RKO (cell line): ENCODE data around the gene GGT1.
"Not testable (repeated sequence)": the region's sequence is repeated elsewhere in the genome, so short reads cannot be mapped to it uniquely, and the experiment has no call there.

Source experiments
- DNase-seq: peaks from one replicate; pipeline ENCODE4 v3.0.0-alpha.2; 2016; ENCODE audit warnings: low spot score

The GGT1 gene

DNA sequence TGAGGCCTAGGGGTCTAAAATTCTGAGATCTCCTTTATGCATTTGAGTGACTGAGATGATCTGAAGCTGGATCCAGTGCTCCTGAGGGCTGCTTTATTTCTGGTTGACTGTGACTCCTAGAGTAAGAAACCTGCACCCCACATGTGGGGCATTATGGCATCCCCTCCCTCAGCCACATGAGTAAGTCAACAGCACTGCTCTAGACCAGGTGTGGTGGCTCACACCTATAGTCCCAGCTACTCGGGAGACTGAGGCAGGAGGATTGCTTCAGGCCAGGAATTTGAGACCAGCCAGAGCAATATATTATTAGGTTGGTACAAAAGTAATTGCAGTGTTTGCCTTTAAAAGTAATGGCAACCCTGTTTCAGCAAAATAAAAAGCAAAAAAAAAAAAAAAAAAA lies 39.3 kb downstream of the GGT1 start:
- DNase-seq = not testable (repeated sequence)

DNA sequence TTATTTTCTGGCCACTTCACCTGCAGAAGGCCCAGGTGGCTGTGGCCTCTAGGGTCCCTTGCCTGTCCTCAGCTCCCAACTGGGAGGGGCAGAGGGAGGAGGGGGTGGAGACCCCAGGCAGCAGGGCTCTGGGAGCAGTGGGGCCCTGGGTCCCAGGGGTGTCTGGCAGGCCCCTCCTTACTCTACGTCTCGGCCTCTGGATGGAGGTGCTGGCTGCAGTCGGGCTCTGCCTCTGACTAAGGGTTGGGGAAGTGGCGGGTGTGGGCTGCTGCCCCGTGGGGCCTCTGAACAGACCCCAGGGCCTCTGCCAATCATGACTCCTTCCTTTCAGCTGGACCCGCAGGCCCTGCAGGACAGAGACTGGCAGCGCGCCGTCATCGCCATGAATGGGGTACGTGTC lies 41.4 kb downstream of the GGT1 start:
- not testable (repeated sequence) for DNase-seq

DNA sequence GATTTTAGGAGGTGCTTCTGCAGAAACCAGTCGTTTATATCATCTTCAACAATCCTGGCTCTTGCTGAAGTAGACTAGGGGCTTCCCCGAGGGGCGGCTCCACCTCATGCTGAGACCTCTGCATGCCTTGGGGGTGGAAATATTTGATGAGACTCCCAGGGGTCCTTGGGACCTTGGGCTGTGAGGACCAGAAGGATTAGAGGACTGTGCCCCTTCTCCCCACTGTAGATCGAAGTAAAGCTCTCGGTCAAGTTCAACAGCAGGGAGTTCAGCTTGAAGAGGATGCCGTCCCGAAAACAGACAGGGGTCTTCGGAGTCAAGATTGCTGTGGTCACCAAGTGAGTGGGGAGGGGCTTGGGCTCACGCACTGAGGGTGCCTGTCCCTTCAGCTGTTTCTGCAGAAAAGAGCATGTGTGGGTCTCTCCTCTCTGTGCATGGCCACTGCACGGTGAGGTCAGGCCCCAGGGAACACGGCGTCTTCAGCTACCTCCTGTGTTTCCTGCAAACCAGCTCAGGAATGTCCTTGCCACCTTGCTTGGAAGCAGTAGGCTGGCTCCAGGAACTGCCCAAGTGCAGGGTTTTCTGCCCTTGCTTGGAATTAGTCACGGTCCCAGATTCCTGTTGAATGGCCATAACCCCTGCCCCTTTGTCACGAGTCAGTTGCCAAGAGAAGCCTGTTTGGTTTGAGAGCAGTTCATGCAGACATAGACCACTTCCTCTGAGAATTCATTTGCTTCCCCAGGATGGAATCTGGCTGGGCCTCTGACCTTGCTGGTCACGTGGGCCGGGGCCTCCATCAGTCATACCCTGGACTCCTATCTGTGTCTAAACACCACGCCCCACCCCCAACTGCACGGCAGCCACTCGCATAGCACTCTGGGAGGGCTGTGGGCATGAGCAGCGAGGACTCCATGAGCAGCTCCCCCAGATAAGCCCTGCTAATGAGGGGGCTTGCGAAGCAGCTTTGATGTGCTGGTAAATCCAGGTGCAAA lies 42.7 kb downstream of the GGT1 start:
- not testable (repeated sequence) for DNase-seq

DNA sequence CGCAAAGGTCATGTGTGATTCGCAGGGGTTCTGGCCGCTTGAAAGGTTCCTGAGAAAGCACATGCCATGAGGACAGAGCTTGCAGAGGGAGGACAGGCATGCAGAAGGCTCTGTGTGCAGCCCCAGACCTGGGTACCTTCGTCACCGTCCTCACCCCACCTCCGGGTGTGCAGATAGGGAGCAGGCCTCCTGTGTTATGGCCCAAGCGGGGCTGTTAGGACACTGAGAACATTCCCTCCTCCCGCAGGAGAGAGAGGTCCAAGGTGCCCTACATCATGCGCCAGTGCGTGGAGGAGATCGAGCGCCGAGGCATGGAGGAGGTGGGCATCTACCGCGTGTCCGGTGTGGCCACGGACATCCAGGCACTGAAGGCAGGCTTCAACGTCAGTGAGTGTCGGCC lies 43.8 kb downstream of the GGT1 start:
- DNase-seq = not testable (repeated sequence)

DNA sequence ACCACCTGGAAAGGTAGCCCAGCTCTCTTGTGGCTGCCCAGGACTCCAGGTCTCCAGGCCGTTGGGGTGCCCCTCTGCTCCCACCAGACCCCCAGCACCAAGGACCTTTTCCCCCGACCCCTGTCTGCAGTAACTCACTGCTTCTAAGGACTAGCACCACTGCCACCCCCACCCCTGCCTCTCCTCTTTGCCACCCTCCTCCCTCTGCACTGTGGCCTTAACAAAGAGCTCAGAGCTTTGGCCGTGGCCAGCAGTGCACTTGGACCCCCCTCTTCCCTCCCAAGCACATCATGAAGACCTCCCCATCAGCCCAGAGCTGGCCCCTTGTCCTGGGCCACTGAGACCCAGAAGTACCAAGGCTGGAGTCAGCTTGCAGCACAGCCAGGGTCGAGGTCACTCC lies 46.4 kb downstream of the GGT1 start:
- not testable (repeated sequence) for DNase-seq

DNA sequence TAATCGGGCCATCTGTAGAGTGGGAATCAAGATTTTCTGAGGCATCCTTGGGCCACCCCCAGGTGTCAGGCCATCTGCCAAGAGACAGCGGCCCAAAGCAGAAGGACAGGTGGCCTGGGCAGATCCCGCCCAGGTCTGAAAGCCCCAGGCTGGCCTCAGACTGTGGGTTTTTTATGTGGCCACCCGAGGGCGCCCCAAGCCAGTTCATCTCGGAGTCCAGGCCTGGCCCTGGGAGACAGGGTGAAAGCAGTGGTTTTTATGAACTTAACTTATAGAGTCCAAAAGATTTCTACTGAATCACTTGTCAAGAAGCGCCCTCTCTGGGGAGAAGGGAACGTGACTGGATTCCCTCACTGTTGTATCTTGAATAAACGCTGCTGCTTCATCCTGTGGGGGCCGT lies 47.9 kb downstream of the GGT1 start:
- not testable (repeated sequence) for DNase-seq

DNA sequence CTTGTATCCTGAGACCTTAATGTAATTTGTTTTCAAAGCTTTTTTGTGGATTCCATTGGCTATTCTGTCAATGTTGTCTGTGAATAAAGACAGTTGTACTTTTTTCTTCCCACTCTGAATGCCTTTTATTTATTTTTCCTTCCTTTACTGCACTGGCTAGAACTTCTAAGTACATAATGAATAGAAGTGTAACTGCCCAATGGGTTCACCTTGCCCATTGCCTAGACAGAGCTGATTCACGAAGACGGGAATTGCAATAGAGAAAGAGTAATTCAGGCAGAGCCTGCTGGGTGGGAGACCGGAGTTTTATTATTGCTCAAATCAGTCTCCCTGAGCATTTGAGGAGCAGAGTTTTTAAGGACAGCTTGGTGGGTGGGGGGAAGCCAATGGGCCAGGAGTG lies 62.4 kb downstream of the GGT1 start:
- not testable (repeated sequence) for DNase-seq

DNA sequence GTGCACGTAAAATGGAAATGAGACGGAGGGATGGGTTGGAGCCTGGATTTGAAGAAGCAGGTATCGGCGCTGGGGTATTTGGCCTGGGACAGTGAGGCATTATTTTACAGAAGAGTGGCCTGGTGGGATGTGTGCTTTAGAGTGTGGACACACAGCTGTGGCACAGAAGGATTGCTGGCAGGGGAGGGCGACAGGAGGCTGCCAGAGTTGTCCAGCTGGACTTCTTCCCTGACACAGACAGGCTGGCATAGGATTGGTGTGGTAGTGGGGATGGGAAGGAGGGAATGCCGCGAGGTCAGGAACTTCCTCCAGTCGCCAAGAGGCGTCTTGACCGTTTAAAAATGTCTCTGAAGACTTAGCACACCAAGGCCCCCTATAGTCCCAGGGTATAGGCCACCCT lies 64.9 kb downstream of the GGT1 start:
- DNase-seq = not testable (repeated sequence)

DNA sequence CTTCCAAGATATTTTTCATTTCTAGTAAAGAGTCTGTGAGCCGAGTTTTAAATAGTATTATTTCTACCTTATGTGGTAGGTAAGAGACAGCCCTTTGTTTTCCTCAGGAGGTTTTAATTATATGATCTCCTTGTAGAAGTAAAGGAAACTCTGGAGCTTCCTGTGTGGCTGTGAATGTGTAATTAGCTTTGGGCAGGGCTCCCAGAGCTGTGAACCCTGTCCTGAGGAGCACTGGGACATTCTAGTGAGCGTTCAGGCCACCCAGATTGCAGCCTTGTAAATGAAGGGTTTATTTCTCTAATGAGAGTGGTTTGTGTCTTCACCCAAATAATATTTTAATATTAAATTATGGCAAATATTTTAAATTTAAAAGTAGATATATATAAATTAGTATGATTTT lies 69.5 kb downstream of the GGT1 start:
- DNase-seq = not testable (repeated sequence)
